Activated T-cell treated with anti-CD3 and anti-CD28 coated beads for 4 hours (primary cell): ENCODE data around the gene LIFR.
"Not testable (repeated sequence)": the region's sequence is repeated elsewhere in the genome, so short reads cannot be mapped to it uniquely, and the experiment has no call there.

Source experiments
- DNase-seq: peaks from one replicate; pipeline ENCODE4 v3.0.0-alpha.2; 2020

Gene LIFR

DNA sequence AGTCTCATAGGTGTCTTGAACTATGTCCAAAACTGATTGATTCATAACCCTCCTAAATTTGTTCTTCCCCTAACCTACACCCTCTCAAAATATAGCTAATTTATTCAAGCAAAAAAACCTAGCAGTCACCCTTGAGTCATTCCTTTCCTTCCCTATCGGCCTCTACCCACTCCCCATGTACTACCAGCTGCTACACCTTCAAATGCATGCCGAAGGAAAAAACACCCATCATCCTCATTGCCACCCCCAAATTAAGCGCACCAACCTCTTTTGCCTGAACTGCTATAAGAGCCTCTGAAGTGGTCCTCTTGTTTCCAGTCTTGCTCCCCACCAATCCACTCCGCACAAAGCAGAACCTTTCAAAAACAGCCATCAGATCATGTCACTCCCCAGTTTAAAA lies 12.6 kb downstream of the LIFR start:
- no peak for DNase-seq

DNA sequence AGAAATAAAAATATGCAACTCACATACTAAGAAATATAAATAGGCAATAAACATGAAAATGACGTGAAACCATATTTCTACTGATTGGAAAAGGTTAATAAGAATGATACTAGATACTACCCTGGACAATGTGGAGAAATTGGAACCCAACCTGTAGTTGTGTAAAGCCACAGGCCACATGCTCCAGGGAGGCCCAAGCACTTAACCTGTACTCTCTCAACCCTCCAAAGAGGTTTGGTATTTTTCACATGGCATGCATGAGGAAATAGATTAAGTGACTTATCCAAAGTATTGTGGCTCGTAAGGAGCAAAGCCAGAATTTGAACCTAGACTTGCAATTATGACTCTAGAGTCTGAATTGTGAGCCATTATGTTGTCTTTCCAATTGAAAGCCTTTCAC lies 13.4 kb downstream of the LIFR start:
- no peak for DNase-seq

DNA sequence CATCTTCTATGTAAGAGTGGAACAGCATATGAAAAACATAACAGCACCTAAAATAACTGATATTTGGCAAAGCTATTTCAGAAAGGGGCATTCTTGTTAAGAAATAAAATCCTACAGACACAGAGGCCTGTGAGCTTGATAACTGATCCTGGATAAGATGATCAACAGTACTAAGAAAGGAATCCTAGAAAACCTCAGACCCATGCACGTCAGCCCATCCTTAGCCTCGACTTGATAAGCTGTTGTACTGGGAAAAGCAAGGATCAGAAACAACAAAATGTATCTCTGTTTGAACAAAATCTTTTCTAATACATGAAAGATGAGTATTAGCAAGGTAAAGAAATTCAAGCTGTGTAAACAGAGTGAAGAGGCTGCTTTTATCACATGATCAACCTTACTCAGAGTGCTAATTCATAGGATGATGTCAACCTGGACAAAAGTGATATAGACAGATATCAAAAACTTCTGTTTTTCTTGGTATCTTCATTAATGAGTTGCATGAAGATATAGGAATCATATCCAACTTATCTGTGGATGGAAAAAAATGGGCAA lies 15.2 kb downstream of the LIFR start:
- DNase-seq: no peak

DNA sequence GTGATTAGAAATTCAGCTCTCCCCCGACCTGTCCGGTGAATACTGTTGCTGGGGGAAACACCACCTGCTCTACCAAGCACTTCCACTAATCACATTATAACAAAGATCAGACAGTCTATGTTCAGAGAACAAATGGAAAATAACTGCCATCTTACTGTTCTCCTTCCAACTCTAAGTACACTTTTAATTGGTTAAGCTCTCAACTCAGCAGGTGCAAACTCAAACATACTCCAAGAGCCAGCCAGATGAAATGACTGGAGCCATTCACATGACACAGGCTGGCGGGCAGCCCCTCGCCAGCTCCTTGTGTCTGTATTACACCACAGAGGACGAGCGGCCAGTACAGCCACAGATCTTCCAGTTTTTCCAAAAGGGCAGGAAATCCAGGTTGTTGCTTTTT lies 16.1 kb downstream of the LIFR start:
- DNase-seq: no peak

DNA sequence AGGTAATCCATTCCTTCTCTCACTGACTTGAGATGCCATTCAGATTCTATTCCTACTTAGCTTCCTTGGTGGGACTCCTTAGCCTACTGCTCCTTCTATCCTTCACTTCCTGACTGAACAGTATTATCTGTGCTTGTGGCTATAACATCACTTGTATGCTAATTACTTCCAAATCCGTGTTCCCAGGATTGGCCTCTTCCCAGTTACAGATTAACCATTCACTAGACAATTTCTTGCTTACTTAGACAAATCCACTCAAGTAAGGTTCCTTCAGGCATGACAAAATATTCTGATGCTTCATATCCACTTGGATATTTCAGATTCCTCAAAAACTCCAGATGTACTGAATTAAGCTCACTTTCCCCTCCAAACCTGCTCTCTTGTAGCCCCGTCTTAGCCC lies 18.3 kb downstream of the LIFR start:
- no peak for DNase-seq

DNA sequence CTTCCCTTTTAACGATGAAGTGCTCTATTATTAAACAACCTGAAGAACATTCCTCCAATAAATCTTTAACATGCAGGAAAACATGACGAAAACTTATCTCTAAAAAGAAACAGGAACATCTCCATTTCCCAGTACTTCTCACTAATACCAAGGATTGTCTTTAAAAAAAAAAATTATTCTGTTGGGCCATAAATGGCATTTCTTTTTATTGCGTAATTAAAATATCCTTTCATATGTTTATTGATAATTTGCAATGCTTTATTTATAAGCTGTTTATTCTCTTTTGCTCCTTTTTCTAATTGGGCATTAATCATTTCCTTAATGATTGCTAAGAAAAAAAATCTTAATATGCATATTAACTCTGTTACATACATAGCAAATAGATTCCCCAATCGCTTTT lies 18.9 kb downstream of the LIFR start:
- DNase-seq: no peak

DNA sequence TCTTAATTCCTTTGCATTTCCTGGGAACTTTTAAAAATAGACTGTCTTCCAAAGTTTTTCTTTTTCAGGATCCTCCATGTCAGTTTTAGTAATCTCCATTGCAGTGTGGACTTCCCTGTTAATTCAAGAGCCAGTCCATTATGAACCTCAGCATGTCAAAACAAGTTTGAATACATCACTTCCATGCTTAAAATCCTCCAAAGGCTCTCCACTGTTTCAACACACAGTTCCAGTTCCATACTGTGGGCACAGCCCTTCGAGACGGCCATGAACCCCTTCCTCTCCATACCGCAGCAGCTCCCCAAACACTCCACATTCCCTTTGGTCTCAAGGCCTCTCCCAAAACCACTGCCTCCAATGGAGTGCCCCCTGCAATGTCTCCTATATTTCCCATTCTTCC lies 19.5 kb downstream of the LIFR start:
- no peak for DNase-seq

DNA sequence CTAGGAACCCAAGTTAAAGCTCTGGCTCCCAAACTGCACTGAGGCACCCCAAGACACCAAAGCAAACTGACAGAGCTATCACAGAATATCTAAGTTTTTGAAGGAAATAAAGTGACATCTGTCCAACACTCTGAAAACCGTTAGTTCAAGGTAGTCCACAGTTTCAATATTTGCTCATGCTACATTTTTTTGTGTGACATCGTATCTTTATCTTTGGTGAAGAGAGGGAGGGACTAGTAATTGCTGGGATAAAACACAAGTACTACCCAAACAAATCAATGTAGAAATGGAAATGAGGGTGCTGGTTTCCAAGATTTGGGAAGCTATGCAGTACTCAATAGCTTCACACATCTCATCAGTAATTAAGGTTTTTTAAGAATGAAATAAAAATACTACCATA lies 20.6 kb downstream of the LIFR start:
- no peak for DNase-seq

DNA sequence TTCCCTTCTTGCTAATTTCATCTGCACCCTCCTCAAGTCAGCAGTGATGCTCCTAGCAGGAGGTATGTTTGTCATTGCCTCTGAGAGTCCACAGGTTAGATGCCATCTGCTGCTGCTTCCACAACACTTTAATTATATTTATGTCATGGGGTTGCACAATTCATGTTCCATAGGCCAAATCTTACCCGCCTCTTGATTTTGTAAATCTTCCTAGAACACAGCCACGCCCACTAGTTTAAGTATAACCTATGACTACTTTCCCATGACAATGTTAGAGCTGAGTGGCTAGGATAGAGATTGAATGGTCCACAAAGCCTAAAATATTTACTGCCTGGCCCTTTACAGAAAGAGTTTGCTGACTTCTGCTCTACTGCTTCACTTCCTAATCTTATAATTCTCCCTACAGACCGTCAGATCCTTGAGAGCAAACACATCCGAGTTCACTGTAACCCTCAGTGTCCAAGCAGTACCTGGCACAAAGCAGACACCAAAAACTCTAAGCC lies 21.1 kb downstream of the LIFR start:
- no peak for DNase-seq

DNA sequence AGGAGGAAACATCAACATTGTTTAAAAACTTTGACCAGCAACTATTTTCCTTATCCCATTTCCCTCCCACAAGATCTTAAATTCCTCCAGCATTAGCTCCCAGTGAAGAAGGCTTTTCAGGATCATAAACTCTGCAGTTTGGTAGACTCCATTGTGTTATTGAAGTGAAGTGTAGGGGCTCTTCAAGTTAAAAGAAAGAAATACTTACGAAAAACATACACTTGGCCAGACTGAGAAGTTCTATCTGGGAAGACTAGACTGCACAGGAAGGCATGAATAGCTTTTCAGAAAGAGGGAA lies 22.3 kb downstream of the LIFR start:
- no peak for DNase-seq

DNA sequence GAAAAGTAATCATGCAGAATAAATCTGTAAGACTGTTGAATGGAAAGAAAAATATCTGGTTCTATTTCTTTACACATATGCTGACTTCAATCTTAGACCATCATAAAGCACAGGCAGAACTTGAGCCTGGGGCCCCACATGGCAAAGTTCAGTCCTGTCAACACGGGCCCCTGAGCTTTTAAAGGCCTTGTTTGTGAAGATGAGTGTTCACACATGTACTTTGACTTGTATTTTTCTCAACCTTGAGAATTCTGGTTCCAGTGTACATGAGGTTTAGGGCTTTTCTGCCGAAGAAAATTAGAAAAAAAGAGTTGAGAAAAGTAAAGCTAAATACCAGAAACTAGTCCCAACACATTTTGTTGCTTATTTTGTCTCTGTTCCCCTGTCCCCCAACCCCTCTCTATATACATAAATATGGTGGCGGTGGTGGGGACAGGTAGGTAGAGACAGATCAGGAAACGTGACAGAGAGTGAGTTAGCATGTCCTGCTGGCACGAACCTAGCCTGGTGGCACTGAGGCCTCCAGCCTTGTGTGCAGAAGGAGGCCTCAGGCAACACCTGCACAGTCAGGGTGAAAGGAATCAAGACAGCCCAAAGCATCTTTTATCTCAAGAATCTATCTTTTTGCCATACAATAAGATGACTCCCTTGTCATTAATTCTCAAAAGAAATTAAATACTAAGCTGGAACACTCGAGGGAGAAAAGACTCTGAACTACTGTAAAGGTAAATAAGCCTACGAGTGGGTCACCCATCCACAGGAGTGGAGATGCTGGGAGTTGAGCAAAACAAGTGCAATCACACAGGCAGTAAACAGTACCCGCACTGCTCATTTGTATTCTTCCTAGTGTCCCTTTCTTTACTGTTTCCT lies 22.9 kb downstream of the LIFR start:
- no peak for DNase-seq

DNA sequence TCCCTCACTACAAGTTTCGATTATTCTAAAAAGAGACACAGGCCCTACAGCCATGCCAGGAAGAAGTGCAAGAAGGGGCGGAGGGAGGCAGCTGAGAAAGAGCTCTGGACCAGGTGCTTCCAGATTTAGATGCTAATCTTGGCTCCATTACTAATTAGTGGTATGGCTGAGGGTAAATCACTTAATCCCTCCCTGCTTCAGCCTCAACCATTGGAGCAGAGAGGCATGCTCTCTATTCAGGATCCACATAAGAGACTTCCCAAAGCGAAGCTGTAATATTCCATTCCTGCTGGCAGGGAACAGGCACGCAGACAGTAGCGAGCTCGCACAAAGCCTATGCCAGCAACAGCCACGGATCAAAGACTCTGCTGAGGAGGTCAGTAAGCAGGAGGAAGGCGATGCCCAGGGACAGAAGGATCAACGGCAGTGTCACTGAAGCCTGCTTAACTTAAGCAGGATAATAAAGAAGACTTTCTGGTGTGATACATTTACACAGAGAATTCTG lies 24.2 kb downstream of the LIFR start:
- no peak for DNase-seq

DNA sequence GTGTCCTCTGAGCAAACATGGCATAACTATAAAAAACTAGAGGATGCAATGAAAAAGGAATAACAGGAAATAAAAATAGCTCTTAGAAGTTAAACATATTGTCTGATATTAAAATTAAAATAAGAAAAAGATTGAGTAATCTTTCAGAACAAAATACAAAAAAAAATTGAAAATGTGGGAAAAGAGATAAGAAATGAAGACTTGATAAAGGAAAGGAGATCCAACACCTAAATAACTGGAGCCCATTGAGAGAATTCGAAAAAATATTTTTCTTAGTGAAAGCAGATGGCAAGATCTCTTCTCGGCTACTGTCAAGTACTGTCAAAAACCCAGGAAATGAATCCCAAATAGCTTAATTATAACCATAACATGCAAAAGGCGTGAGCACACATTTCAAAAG lies 24.9 kb downstream of the LIFR start:
- no peak for DNase-seq

DNA sequence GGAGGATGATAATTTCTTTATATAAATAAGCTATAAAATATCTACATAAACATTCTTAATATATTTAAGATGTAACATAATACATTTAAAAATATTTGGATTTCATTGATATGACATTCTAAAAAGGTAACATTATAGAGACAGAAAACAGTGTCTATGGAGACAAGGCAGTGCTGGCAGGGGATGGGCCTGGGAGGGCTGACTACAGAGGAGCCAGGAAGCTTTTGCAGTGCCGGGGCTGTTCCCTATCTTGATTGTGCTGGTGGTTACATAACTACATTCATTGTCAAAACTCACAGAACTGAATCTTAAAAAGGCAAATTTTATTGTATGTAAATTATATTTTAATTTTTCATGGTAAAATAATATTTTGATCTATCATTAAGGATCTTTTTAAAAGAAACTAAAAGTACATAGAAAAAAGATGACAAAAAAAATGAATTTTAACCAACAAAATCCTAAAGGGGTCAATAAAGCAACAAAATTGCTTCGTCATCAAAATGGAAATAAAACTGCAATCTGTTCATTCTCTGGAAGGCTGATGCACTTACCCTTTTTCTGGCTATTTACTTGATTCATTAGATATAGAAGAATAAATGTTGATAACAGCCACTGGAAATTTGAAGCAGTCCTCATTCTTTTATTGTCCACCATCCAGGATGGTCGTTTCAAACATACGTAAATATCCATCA lies 26.3 kb downstream of the LIFR start:
- DNase-seq: no peak

DNA sequence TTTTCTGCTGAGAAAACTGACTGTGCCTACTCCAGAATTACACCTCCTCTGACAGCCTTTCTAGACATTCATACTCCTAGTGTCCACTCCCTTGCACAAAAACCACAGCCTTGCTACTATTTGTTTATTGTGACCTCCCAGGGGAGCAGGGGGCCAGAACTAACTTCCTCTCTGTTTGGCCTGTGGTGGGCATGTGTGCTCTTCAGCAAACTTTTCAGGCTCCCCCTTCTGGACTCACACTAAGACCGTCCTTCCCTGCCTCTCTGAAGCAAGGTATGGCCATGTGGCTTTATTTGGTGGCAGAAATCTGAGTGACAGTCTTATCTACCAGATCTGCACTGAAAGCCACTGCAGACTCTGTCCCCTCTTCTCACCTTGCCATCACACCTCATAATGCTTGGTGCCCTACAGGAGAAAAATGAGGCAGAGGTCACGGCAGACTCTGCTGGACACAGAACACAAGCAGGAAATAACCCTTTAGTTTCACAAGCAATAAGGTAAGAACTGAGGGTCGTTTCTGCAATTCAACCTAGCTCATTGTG lies 28.2 kb downstream of the LIFR start:
- DNase-seq: no peak

DNA sequence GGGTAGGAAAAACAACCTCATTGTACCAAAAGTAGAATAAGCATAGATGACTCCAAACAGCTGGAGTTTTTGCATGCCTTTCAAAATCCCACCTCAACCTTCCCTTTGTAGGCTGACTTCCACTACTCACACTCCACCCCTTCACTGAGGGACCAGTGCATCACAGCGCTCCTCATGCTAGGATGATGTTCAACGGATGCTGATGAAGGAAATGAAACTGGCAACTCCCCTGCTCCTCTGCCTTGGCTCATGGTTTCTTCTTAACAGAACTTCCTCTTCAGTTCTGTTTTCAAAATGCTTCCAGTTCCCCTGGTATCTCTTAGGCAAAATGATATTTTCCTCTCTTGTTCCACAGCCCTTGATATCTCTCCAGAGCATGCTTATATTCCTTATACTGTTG lies 29.0 kb downstream of the LIFR start:
- DNase-seq: no peak

DNA sequence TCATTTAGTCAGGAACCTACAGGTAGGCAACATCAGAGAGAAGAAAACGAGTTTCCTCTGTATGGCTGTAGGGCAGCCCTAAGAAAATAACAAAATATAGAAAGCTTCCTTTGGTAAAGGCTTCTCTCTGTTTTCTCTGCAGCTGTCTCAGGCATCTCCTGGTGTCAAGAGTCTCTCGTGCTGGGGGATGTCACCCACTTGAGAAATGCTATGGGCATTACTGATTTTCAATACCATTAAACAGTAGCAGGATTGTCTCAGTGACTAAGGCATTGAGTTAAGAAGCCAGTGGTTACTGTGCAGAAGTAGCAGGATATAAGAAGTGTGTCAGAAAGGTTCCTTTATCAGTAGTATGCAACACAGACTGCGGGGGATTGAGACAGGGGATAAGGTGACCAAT lies 32.4 kb downstream of the LIFR start:
- no peak for DNase-seq

DNA sequence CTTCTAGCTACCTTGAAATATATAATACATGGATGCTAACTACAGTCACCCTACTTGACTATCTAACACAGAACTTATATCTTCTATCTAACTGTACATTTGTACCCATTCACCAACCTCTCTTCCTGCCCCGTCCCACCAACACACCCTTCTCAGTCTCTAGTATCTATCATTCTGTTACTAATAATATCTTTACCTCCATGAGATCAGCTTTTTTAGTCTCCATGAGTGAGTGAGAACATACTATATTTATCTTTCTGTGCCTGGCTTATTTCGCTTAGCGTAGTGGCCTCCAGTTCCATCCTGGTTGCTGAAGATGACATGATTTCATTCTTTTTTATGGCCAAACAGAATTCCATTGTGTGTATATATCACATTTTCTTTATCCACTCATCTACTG lies 37.0 kb downstream of the LIFR start:
- no peak for DNase-seq

DNA sequence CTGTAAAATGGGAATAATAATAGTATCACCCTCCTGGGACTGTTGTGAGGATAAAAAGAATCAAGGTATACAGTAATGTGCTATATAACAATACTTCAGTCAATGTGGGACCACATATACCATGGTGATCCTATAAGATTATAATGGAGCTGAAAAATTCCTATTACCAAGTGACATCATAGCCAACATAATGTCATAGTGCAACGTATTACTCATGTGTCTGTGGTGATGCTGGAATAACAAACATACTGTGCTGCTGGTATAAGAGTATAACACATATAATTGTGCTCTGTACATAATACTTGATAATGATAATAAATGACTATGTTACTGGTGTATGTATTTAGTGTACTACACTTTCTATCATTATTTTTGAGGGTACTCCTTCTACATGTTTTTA lies 38.1 kb downstream of the LIFR start:
- DNase-seq: no peak

DNA sequence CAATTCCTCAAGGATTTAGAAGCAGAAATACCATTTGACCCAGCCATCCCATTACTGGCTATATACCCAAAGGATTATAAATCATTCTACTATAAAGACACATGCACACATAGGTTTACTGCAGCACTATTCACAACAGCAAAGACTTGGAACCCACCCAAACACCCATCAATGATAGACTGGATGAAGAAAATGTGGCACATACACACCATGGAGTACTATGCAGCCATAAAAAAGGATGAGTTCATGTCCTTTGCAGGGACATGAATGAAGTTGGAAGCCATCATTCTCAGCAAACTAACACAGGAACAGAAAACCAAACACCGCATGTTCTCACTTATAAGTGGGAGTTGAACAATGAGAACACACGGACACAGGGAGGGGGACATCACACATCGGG lies 39.8 kb downstream of the LIFR start:
- DNase-seq: not testable (repeated sequence)

DNA sequence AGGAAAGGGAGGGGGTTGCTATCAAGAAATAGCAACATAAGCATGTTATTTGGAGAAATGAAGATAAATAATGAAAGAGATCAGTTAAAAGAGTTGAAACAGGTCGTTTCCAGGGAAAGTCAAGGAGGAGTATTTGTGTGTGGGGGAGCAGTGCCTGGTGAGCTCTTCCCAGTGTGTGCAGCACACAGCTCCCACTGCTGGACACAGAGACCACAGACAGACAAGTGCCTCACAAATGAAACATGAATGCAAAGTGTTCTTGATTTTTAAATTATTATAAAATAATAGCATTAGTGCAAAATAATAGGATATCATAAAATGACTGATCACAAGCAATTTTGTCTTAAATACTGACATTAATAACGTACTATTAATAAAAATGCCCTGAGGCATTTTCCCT lies 40.8 kb downstream of the LIFR start:
- DNase-seq: no peak

DNA sequence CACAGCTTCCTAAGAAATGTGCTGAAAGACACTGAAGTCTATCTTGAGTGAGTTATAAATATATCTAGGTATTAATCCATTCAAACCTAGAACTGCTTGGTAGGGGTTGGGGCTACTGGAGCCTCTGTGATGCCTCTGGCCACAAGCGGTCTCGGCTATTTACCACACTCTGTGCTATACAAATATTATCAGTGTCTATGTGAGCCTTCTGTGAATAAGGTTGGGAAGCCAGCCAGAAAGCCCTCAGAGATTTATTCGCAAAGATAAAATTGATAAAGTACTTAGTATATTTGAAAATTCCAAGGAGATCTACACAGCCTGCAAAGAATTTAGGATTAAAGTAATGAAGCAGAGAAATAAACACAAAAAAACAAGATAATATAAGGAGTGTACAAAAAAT lies 41.4 kb downstream of the LIFR start:
- DNase-seq: no peak

DNA sequence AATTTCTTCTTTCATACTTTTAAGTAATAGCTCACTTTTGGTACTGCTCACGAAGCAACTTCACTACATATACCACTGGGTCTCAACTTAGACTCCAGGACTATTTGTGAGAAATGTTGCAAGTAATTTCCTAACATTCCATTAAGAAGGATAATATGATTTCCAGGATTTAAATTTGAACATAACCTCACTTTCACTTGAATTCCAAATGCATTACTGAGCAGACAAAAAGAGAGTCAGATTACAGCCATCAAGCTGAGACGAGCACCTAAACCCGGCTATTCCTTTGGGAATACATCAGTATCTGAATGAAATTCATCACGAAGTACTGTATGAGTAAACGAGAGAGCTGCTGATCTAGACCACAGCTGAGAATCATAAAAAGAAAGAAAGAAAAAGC lies 47.3 kb downstream of the LIFR start:
- DNase-seq: no peak

DNA sequence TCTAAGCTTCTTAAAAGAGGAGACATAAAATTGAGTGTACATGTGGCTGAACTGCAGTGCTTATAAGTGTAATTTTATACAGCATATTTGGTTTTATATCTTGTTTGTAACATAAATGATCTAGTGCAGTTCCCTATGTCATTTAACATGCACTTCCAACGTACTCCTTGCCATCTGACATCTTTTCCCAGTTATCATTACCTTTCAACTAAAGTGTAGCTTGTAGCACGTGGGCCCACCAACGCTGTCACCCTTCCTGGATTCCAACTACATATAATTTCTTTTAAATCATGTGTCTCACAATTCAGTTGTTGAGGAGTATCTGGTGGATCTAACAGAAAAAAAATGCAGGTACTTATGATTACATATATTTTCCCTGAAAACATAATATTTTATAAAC lies 50.1 kb downstream of the LIFR start:
- no peak for DNase-seq
